GM21367 (cell line): ENCODE data around the gene MYB.
"Not testable (repeated sequence)": the region's sequence is repeated elsewhere in the genome, so short reads cannot be mapped to it uniquely, and the experiment has no call there.

Experiments
- ATAC-seq: cut with Tn5 transposase; IDR thresholded peaks from one replicate; pipeline ENCODE4 v1.9.1; 2021; ENCODE audit not compliant: unreplicated experiment

The MYB gene

DNA sequence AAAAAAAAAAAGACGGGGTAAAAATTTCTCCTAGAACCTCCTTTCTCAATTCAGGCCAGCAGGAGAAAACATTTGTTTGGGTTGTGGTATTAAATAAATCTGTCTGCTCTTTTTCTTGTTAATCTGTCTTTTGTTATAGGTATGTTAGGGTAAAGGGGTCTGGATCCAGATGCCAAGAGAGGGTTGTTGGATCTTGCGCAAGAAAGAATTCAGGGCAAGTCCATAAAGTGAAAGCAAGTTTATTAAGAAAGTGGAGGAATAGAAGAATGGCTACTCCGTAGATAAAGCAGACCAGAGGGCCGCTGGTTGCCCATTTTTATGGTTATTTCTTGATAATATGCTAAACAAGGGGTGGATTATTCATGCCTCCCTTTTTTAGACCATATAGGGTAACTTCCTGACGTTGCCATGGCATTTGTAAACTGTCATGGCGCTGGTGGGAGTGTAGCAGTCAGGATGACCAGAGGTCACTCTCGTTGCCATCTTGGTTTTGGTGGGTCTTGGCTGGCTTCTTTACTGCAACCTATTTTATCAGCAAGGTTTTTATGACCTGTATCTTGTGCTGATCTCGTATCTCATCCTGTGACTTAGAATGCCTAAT is 65.4 kb downstream of the MYB start:
- ATAC-seq: not testable (repeated sequence)

GRCh38 chr6:135250234-135250633 is 69.1 kb downstream of the MYB start:
- ATAC-seq: no peak

- no peak for ATAC-seq
Observed at GRCh38 chr6:135250751-135251497, 69.8 kb downstream of the MYB start.

- no peak for ATAC-seq
Observed at GRCh38 chr6:135251498-135252441, 70.7 kb downstream of the MYB start.

DNA sequence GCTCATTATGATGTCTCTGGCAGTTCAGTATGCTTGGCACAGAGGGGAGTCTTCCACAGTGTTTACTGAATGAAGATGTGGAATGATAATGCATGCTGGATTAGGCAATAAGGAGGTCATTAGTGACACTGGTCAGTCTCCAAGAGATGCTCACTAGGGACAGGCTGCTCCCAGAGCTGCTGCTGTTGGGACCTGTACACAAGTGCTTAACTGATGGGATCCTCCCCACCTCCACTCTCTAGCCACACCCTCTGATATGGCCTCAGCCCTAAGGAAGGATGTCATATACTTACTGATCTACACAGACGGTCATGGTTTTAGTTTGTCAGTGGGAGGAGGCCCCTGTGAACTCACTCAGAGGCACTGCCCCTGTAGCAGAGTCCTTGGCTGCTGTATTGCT is 73.4 kb downstream of the MYB start:
- no peak for ATAC-seq

GRCh38 chr6:135256866-135257265 is 75.8 kb downstream of the MYB start:
- no peak for ATAC-seq

DNA sequence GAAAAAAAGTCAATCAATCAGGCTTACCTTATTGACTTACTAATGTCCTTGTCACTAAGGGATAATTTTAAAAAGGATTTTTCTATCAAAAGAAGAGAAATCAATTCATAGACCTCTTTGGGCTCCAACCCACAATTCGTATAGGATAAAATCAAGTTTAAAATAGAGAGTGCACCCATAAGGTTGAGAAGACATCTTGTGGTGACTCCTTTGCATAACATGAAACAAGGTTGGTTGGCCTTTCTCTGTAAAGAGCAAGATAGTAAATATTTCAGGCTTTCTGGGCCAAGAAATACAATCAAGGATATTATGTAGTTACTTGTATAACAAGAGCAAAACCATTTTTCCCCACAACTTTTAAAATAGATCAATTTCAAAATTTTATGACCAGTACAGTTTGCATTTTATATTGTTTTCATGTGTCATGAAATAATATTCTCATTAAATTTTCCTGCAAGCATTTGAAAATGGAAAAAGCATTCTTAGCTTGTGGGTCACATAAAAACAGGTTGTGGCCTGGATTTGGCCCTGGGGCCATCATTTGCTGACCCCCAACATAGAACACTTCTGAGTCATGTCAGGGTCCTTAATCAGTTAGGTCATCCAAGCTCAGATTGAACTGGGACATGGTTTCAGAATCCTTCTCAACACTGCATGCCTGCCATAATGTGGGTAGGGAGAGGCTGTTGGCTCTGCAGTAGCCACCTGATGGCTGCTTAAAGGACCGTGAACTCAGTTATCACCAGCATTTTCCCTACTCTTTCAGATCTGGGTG is 76.7 kb downstream of the MYB start:
- no peak for ATAC-seq

- ATAC-seq: no peak
Observed at GRCh38 chr6:135258970-135259369, 77.9 kb downstream of the MYB start.

DNA sequence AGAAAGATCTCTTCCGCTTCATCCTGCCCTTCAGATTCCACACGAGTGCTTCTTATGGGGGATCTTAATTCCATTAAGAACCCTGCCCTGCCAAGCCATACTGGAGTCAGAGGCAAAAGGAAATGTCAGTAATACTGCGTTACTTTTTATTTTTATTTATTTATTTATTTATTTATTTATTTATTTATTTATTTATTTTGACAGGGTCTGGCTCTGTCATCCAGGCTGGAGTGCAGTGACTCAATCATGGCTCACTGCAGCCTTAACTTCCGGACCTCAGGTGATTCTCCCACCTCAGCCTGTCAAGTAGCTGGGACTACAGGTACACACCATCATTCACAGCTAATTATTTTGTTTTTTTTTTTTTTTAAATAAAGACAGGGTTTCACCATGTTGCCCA is 79.5 kb downstream of the MYB start:
- no peak for ATAC-seq

DNA sequence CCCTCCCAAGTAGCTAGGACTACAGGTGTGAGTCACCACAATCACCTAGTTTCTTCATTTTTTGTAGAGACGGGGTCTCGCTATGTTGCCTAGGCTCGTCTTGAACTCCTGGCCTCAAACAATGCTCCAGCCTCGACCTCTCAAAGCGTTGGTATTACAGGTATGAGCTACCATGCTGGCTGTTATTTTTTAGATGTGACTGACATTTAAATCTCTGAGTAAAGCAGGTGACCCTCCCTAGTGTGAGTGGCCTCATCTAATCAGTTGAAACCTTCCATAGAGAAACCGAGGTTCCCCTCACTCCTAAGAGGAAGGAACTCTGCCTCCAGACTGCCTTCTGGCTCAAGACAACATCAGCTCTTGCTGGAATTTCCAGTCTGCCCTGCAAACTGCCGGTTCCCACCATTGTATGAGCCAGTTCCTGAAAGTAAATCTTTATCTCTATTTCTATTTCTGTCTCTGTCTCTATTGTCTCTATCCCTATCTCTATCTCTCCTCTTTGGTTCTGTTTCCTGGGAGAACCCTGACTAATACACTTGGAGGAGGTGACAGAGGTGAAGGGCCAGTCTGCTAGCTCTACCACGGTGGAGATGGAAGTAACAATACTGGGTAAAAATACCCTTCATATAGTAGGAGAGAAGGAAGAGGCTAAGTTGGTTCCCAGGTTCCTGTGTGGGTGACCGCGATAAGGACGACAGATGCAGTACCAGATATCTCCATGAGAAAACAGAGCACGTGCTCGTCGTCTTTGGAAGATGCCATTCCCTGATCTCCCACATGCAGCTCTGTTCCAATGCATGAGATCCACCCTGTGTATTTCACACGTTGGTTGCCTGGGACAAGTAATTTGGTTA is 81.0 kb downstream of the MYB start:
- ATAC-seq: no peak

DNA sequence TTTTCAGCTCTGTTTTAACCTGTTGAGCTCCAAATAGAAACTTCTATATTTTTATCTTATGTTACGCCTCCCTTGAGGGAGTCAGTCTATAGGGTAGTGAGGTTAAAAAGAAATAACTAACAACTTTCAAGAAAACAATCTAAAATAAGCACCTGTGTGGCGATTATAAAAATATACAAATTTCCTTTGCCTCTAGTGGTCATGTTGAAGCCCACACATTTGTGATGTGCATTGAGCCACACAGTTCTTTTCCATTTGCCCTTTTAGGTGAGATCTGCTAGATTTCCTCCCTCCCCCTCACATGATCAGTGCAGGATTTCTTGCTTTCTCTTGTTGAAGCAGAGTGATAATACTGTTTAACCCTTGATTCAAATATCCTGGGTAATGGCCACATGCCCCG is 84.2 kb downstream of the MYB start:
- ATAC-seq: no peak

- ATAC-seq: no peak
Observed at GRCh38 chr6:135266675-135267074, 85.6 kb downstream of the MYB start.

DNA sequence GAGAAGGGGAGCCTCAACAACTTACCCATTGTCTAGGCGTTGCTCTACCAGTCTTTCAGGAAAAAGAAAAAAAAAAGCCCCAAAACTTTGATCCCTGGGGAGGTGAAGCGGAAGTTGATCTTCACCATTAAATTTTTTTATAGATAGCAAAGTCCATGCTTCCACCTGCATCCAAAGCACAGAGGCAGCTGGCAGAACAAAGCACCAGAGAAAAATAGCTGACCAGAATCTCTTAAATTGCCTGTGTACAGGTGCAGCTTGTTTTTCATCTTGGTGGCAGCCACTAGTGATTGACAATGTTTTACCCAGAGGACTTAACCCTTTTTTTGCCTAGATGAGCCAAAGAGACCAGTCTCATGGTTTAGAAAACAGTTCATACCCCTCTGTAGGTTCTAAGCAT is 86.0 kb downstream of the MYB start:
- no peak for ATAC-seq

GRCh38 chr6:135268263-135268662 is 87.2 kb downstream of the MYB start:
- ATAC-seq: no peak

DNA sequence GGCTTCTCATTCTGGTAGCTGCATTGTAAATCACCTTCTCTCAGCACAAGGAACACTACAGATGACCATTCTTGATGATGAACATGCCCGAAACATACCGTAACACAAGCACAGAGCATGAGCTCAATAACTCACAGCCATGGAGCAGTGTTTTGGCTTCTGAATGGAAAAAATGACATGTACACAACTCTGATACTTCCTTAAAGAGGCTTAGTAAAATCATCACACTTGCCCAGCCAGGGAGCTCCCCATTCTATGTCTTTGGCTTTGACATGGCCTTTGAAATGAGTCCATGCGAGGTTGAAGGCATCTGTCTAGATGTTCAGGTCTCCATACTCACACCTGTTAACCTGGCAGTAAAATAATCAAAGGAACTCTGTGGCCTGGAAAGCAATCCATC is 87.6 kb downstream of the MYB start:
- ATAC-seq: no peak
